Measurements from ENCODE around the gene TMEM41A. TPM values are rescaled to one million over a fixed set of nuclear protein-coding genes. Genes with fewer than 3 reads are reported as not detected.

The TMEM41A gene
- 19.6 to 21.1 TPM (median 20.4 TPM) in 5 replicates for total RNA-seq (2022; extraction: Qiagen RNA extraction)

DNA sequence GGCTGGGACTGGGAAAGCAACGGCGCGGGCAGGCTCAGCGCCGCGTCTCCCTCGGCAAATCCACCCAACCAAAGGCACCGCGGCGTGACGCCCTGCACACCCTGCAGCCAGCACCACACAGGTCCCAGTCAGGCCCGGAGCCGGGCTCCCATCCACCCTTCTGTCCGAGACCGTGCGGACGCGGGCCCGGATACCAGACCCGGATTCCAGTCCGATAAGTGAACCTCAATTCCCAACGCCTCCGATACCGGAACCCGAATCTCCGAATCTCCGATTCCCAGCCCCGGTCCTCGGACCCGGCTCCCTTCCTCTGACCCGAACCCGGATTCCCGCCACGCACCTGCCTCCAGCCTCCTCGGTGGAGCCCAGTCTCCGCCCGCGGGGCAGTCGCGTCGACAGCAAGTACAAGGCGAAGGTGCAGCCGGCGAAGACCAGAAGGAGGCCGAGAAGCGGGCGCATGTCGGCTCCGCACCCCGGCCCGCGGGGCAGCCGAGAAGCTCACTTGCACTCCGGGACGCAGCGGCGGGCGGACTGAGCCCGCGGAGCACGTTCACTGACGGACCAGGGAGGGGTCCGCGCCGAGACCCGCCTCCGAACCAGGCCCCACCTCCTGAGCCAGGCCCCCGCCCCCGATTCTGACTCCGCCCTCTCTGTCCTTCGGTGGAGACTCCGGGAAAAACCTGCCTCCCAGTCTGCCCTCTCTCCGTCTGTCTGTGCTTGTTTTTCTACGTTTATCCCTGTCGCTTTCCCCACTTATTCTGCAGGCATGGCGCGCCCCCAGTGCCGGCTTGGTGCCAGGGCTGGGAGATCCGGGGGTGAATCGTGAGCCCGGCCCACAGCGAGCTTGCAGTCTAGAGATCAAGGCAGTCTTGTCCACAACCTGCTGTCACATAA is at the start of gene TMEM41A:
Gene TMEM41A, minus strand, starts transcription at position 533 of the 894 bp plus-strand sequence. Its CDS starts 74 bp downstream, at position 459.

Other genes starting within 250 kb of the TMEM41A start
- 2.2 to 4.1 TPM (median 3.3 TPM) in 5 replicates for gene EHHADH, start 245.0 kb downstream of the TMEM41A start, total RNA-seq (2022; extraction: Qiagen RNA extraction)
- gene MAP3K13, start 135.9 kb downstream of the TMEM41A start, total RNA-seq (2022; extraction: Qiagen RNA extraction): 12.0 to 15.2 TPM (median 13.4 TPM) in 5 replicates
- gene LIPH, start 53.6 kb upstream of the TMEM41A start, total RNA-seq (2022; extraction: Qiagen RNA extraction): 4.7 to 6.1 TPM (median 5.1 TPM) in 5 replicates
- gene SENP2, start 87.3 kb upstream of the TMEM41A start, total RNA-seq (2022; extraction: Qiagen RNA extraction): 18.1 to 26.5 TPM (median 24.3 TPM) in 5 replicates

All from A549 treated with dexamethasone at 1 μM for 4 hours (cell line).